HFFc6 (cell line): ENCODE measurements around the gene AARS2. TPM values are rescaled to one million over a fixed set of nuclear protein-coding genes. Genes with fewer than 3 reads are reported as not detected.

Source experiments
- DNase-seq: peaks from one replicate; pipeline ENCODE4 v3.0.0-alpha.2; 2018
- H3K27ac Mint-ChIP-seq: 2 replicates; pipeline ENCODE4 v1.8.0; 2020; ENCODE audit warnings: mild to moderate bottlenecking, mixed read lengths
- H3K27me3 Mint-ChIP-seq: 2 replicates; pipeline ENCODE4 v1.8.0; 2021; ENCODE audit warnings: mild to moderate bottlenecking, moderate library complexity, mixed read lengths; ENCODE audit not compliant: insufficient read depth
- H3K36me3 Mint-ChIP-seq: 2 replicates; pipeline ENCODE4 v1.8.0; 2021; ENCODE audit warnings: low read depth, mixed read lengths
- H3K4me1 Mint-ChIP-seq: 2 replicates; pipeline ENCODE4 v1.8.0; 2020; ENCODE audit warnings: low read depth, mixed read lengths
- H3K4me3 Mint-ChIP-seq: 2 replicates; pipeline ENCODE4 v1.8.0; 2020; ENCODE audit warnings: mild to moderate bottlenecking, moderate library complexity, mixed read lengths
- H3K9me3 Mint-ChIP-seq: 2 replicates; pipeline ENCODE4 v1.8.0; 2020; ENCODE audit warnings: mild to moderate bottlenecking, mixed read lengths
- CTCF ChIP-seq: fragments of 200-600 bp; sonication (generic); IDR thresholded peaks from 2 replicates; pipeline ENCODE4 v1.5.0; 2021; ENCODE audit warnings: antibody characterized with exemption, mild to moderate bottlenecking
- total RNA-seq, 6 experiments: library from RNA; stranded (reverse); fragmentation: NEBNext Ultra II Directional; extraction: Animal tissue kit (Norgen Biotek cat#: 25700); gene quantifications; 2 replicates in 1 of 6; 3 replicates in 5 of 6; pipeline ENCODE4 v1.2.3, GENCODE V29; 2021

The AARS2 gene
- total RNA-seq, 6 experiments from 2014 or later, result 8.8 to 11.5 (median 10.7) TPM

GRCh38 chr6:44262467-44263353, 50.4 kb downstream of the AARS2 start:
- Mint-ChIP-seq H3K9me3 (no peaks in the 10 kb centered on the region), H3K27me3 (peaks cover 4% of the 10 kb centered on the region), H3K27ac (no peak overlapping the region; the same call in 1 of the 2 replicates), H3K36me3 (no peaks in the 10 kb centered on the region), H3K4me1 (peaks cover 33% of the 10 kb centered on the region), H3K4me3 (peak overlapping the region; percentile 91)
- no peak for TF ChIP-seq CTCF
- no peak for DNase-seq

- no peak for DNase-seq
- Mint-ChIP-seq H3K4me3 (no peak overlapping the region), H3K9me3 (no peaks in the 10 kb centered on the region), H3K4me1 (peaks cover 38% of the 10 kb centered on the region), H3K36me3 (peaks cover 2% of the 10 kb centered on the region; the same call in 1 of the 2 replicates), H3K27me3 (peaks cover 8% of the 10 kb centered on the region), H3K27ac (no peak overlapping the region)
- TF ChIP-seq CTCF, result no peak
Observed at GRCh38 chr6:44261581-44261980, 51.6 kb downstream of the AARS2 start.

- H3K27me3 Mint-ChIP-seq, result peaks cover 17% of the 10 kb centered on the region
- H3K27ac Mint-ChIP-seq, result no peak overlapping the region
- peaks cover 8% of the 10 kb centered on the region; the same call in 1 of the 2 replicates for H3K36me3 Mint-ChIP-seq
- DNase-seq, result no peak
- no peak overlapping the region for H3K4me3 Mint-ChIP-seq
- TF ChIP-seq CTCF, result no peak
- no peaks in the 10 kb centered on the region for H3K9me3 Mint-ChIP-seq
- peaks cover 47% of the 10 kb centered on the region for H3K4me1 Mint-ChIP-seq
Observed at GRCh38 chr6:44260451-44261297, 52.5 kb downstream of the AARS2 start.

GRCh38 chr6:44260011-44260410, 53.1 kb downstream of the AARS2 start:
- peaks cover 14% of the 10 kb centered on the region; the same call in 1 of the 2 replicates for H3K36me3 Mint-ChIP-seq
- peaks cover 23% of the 10 kb centered on the region for H3K27me3 Mint-ChIP-seq
- no peak for DNase-seq
- H3K27ac Mint-ChIP-seq, result no peak overlapping the region
- TF ChIP-seq CTCF, result no peak
- H3K9me3 Mint-ChIP-seq, result no peaks in the 10 kb centered on the region
- H3K4me3 Mint-ChIP-seq, result no peak overlapping the region
- peaks cover 53% of the 10 kb centered on the region for H3K4me1 Mint-ChIP-seq

- no peak for TF ChIP-seq CTCF
- Mint-ChIP-seq H3K36me3 (peaks cover 24% of the 10 kb centered on the region), H3K4me3 (no peak overlapping the region), H3K9me3 (no peaks in the 10 kb centered on the region), H3K27me3 (peaks cover 27% of the 10 kb centered on the region), H3K4me1 (peaks cover 55% of the 10 kb centered on the region), H3K27ac (no peak overlapping the region)
- DNase-seq, result no peak
Observed at GRCh38 chr6:44258921-44259320, 54.2 kb downstream of the AARS2 start.
